Heart left ventricle (tissue), 16 donors: ENCODE measurements around the gene CACNA1E. TPM values are rescaled to one million over a fixed set of nuclear protein-coding genes. Genes with fewer than 3 reads are reported as not detected.
"Not testable (repeated sequence)": the region's sequence is repeated elsewhere in the genome, so short reads cannot be mapped to it uniquely, and the experiment has no call there.

Source experiments
- ATAC-seq, 4 donors: fragments of 200-7000 bp; cut with Tn5 transposase; one replicate each; pipeline ENCODE4 v1.9.1; 2020 to 2022; ENCODE audit warnings: moderate library complexity in 4 of 4, mild to moderate bottlenecking in 3 of 4, moderate number of reproducible peaks in 1 of 4
- DNase-seq, 5 donors: peaks; one replicate each; pipeline ENCODE4 v3.0.0-alpha.2; 2020
- H3K27ac ChIP-seq, 12 donors: fragments of 200-600 bp; sonication (generic) in 4 of 12; one replicate each; pipeline versions ENCODE4 v1.5.0 to v1.8.0; 2016 to 2022; ENCODE audit warnings: mild to moderate bottlenecking in 2 of 12
- H3K27me3 ChIP-seq, 9 donors: fragments of 200-600 bp; sonication (generic) in 2 of 9; one replicate each; pipeline versions ENCODE4 v1.5.1 to v1.8.0; 2016 to 2022; ENCODE audit warnings: mild to moderate bottlenecking in 3 of 9
- H3K36me3 ChIP-seq, 9 donors: fragments of 200-600 bp; sonication (generic) in 2 of 9; one replicate each; pipeline versions ENCODE4 v1.5.0 to v1.8.0; 2018 to 2022; ENCODE audit warnings: mild to moderate bottlenecking in 2 of 9
- H3K4me1 ChIP-seq, 12 donors: fragments of 200-600 bp; sonication (generic) in 4 of 12; one replicate each; pipeline versions ENCODE4 v1.5.0 to v1.8.0; 2016 to 2022; ENCODE audit warnings: mild to moderate bottlenecking in 3 of 12
- H3K4me3 ChIP-seq, 12 donors: fragments of 200-600 bp; sonication (generic) in 4 of 12; one replicate each; pipeline versions ENCODE4 v1.5.0 to v1.8.0; 2017 to 2022; ENCODE audit warnings: mild to moderate bottlenecking in 9 of 12, moderate library complexity in 4 of 12
- H3K9me3 ChIP-seq, 12 donors: fragments of 200-600 bp; sonication (generic) in 4 of 12; one replicate each; pipeline versions ENCODE4 v1.5.0 to v1.8.0; 2016 to 2022; ENCODE audit warnings: mild to moderate bottlenecking in 1 of 12
- CTCF ChIP-seq, 12 donors: fragments of 200-600 bp; sonication (generic) in 4 of 12; IDR thresholded peaks; one replicate each; pipeline versions ENCODE4 v1.5.0 to v1.8.0; 2018 to 2022; ENCODE audit warnings: antibody characterized with exemption in 12 of 12, mild to moderate bottlenecking in 5 of 12
- POLR2A ChIP-seq, 2 donors: fragments of 450-650 bp; IDR thresholded peaks; one replicate each; pipeline ENCODE4 v1.6.1; 2017; ENCODE audit warnings: antibody characterized with exemption in 2 of 2, mild to moderate bottlenecking in 2 of 2, moderate library complexity in 2 of 2
- WGBS, 4 donors: extraction: QIAGEN DNeasy Blood & Tissue Kit in 2 of 4; methylation state at CpG; one replicate each; pipeline versions ENCODE4 v1.1.5 to v1.1.7; 2013 to 2018; 5-methylcytosine and 5-hydroxymethylcytosine counted together
- intact Hi-C, 10 donors: fragments of 100-400 bp; cut with DNase I; formaldehyde crosslinking; loops; one replicate each; pipeline versions ENCODE4 v1.11.1 to v1.14.2; 2022
- polyA plus RNA-seq, 2 donors: library from polyadenylated mRNA; stranded (reverse); fragments of 200-250 nt; gene quantifications; one replicate each; pipeline ENCODE4 v1.2.3, GENCODE V29; 2013
- total RNA-seq, 9 donors: library from RNA; depleted of rRNA in 2 of 9; stranded (reverse); fragments of >200 nt in 2 of 9; fragmentation: NEBNext Ultra II Directional in 3 of 9; extraction: Animal tissue kit (Norgen Biotek cat#: 25700) in 3 of 9; gene quantifications; one replicate each; pipeline versions ENCODE4 v1.1.0 to v1.2.4, GENCODE V29; 2016 to 2023
- donor health status: ischemic (EF 13 %, LVEDD 7.1; RV severe dilation, severe dysfunction).
- donor health status: healthy with polysubstance abuse.
- donor health status: DM: no; HTN: yes; CAD: no.
- donor health status: DM: no; HTN: no; CAD: no.
- donor health status: ischemic (EF 25% LVEDD 6.9; RV normal size, moderate dysfunction).
- donor health status: ischemic (EF 25% LVEDD 5.7; RV mildly dilated, moderate dysfunction).
- donor health status: healthy.
- donor health status: DM: yes; HTN: yes; CAD: no.
- donor health status: ischemic (EF 35%, LVEDD 5.7; RV mildly dilated, moderate dysfunction).
- donor health status: nonischemic (EF 11% LVEDD 7.7; RV severe dilation, severe dysfunction).
- donor health status: DM: yes; HTN: yes; CAD: no.
- donor health status: PGD.
- donor health status: ischemic (EF 29% LVEDD 5.4; RV normal size, mild dysfunction).
- donor health status: nonischemic (EF 23%, LVEDD 6.1; RV moderate dilation, normal function).

The CACNA1E gene
- total and polyA plus RNA-seq, 11 donors: 0.02 to 1.9 (median 0.10) TPM

- TF ChIP-seq POLR2A (IDR thresholded peaks at IDR 0.05) (no peak), CTCF (IDR thresholded peaks at IDR 0.05) (no peak)
- no peak for ATAC-seq
- intact Hi-C loops: no loop called here
- Histone ChIP-seq H3K36me3 (no peaks in the 10 kb centered on the region), H3K4me1 (no peaks in the 10 kb centered on the region), H3K4me3 (no peak overlapping the region), H3K27ac (no peak overlapping the region), H3K27me3 (no peaks in the 10 kb centered on the region), H3K9me3 (peaks cover 0 to 18% (median 6%) of the 10 kb centered on the region in 12 donors)
- DNase-seq: no peak
- WGBS, 4 donors: 42 to 64% (median 58%) methylated on average over 4 of the region's 4 CpGs
These were observed 365.8 kb downstream of the CACNA1E start for GRCh38 chr1:181849071-181849470.

GRCh38 chr1:181854212-181854611 is 370.9 kb downstream of the CACNA1E start:
- not testable (repeated sequence) for H3K36me3 ChIP-seq
- WGBS, 4 donors: 61 to 79% (median 74%) methylated on average over 2 of the region's 2 CpGs

GRCh38 chr1:181855380-181855779 is 372.1 kb downstream of the CACNA1E start:
- no peak for TF ChIP-seq CTCF (IDR thresholded peaks at IDR 0.05)
- TF ChIP-seq POLR2A (IDR thresholded peaks at IDR 0.05): no peak
- ATAC-seq (no peak), DNase-seq (no peak)
- Histone ChIP-seq H3K4me1 (no peaks in the 10 kb centered on the region), H3K27ac (no peak overlapping the region), H3K9me3 (peaks cover 0 to 24% (median 9%) of the 10 kb centered on the region in 12 donors), H3K36me3 (no peaks in the 10 kb centered on the region), H3K27me3 (no peaks in the 10 kb centered on the region), H3K4me3 (no peak overlapping the region)
- 46 to 74% (median 57%) methylated on average over 1 of the region's 1 CpG for WGBS, 4 donors
- intact Hi-C loops: no loop called here

More at GRCh38 chr1:181854212-181854611, 370.9 kb downstream of the CACNA1E start:
- ATAC-seq, H3K27me3 ChIP-seq, H3K27ac ChIP-seq, intact Hi-C loops, H3K4me1 ChIP-seq, DNase-seq, H3K4me3 ChIP-seq: not testable (repeated sequence)
- peaks cover 0 to 24% (median 9%) of the 10 kb centered on the region in 12 donors for H3K9me3 ChIP-seq
